GM23338 (cell line): Measurements from ENCODE around the gene CLEC12A. TPM values are rescaled to one million over a fixed set of nuclear protein-coding genes. Genes with fewer than 3 reads are reported as not detected.
A peak's percentile ranks its signal among the peaks of the same experiment; 100 is the strongest.

Experiments
- ATAC-seq: fragments of 200-7000 bp; cut with Tn5 transposase; 3 replicates; pipeline ENCODE4 v1.9.1; 2020
- DNase-seq: peaks from one replicate; pipeline ENCODE4 v3.0.0-alpha.2; 2015; ENCODE audit warnings: low spot score
- H2AFZ ChIP-seq: fragments of 200-600 bp; sonication (generic); 2 replicates; pipeline ENCODE4 v1.8.0; 2016; ENCODE audit warnings: antibody characterized with exemption, mild to moderate bottlenecking, moderate library complexity
- H3F3A ChIP-seq: fragments of 200-600 bp; sonication (generic); replicated peaks from 2 replicates; pipeline ENCODE4 v1.8.0; 2017; ENCODE audit warnings: antibody characterized with exemption, mixed run types, low read depth
- H3K27ac ChIP-seq: fragments of 200-600 bp; sonication (generic); 2 replicates; pipeline ENCODE4 v1.6.1; 2016; ENCODE audit warnings: low read depth
- H3K27me3 ChIP-seq: fragments of 200-600 bp; sonication (generic); 2 replicates; pipeline ENCODE4 v1.8.0; 2016; ENCODE audit warnings: mild to moderate bottlenecking, mixed run types, moderate library complexity; ENCODE audit not compliant: insufficient read depth
- H3K36me3 ChIP-seq: fragments of 200-600 bp; sonication (generic); 2 replicates; pipeline ENCODE4 v1.8.0; 2016; ENCODE audit warnings: mild to moderate bottlenecking; ENCODE audit not compliant: insufficient read depth
- H3K4me1 ChIP-seq: fragments of 200-600 bp; sonication (generic); 2 replicates; pipeline ENCODE4 v1.8.0; 2016; ENCODE audit warnings: mild to moderate bottlenecking, moderate library complexity; ENCODE audit not compliant: insufficient read depth
- H3K4me2 ChIP-seq: fragments of 200-600 bp; sonication (generic); 2 replicates; pipeline ENCODE4 v1.7.1; 2017; ENCODE audit warnings: mixed run types
- H3K4me3 ChIP-seq: fragments of 200-600 bp; sonication (generic); 2 replicates; pipeline ENCODE4 v1.6.1; 2016; ENCODE audit warnings: mixed run types
- H3K79me2 ChIP-seq: fragments of 200-600 bp; sonication (generic); replicated peaks from 2 replicates; pipeline ENCODE4 v1.8.0; 2017; ENCODE audit warnings: mild to moderate bottlenecking; ENCODE audit not compliant: insufficient read depth
- H3K9me2 ChIP-seq: fragments of 200-600 bp; sonication (generic); 2 replicates; pipeline ENCODE4 v1.8.0; 2017; ENCODE audit not compliant: insufficient read depth
- H4K20me1 ChIP-seq: fragments of 200-600 bp; sonication (generic); replicated peaks from 2 replicates; pipeline ENCODE4 v1.8.0; 2017; ENCODE audit warnings: mild to moderate bottlenecking; ENCODE audit not compliant: insufficient read depth
- H3K27ac Mint-ChIP-seq: 2 replicates; pipeline ENCODE4 v1.8.0; 2020; ENCODE audit warnings: inconsistent platforms, mild to moderate bottlenecking, moderate library complexity, mixed read lengths
- H3K27me3 Mint-ChIP-seq: 3 replicates; pipeline ENCODE4 v1.8.0; 2022; ENCODE audit warnings: low read depth, mild to moderate bottlenecking, moderate library complexity, mixed read lengths, inconsistent platforms; ENCODE audit not compliant: insufficient read depth, poor library complexity
- H3K36me3 Mint-ChIP-seq: 3 replicates; pipeline ENCODE4 v1.8.0; 2021; ENCODE audit warnings: low read depth, mild to moderate bottlenecking, inconsistent platforms, moderate library complexity, mixed read lengths
- H3K4me1 Mint-ChIP-seq: 3 replicates; pipeline ENCODE4 v1.8.0; 2020; ENCODE audit warnings: mild to moderate bottlenecking, inconsistent platforms, mixed read lengths
- H3K4me3 Mint-ChIP-seq: 3 replicates; pipeline ENCODE4 v1.8.0; 2021; ENCODE audit warnings: moderate library complexity, mild to moderate bottlenecking, inconsistent platforms, mixed read lengths
- H3K9me3 Mint-ChIP-seq: 3 replicates; pipeline ENCODE4 v1.8.0; 2020; ENCODE audit warnings: moderate library complexity, mild to moderate bottlenecking, inconsistent platforms, mixed read lengths
- CREB1 ChIP-seq: fragments of 250-450 bp; sonication (Bioruptor Pico); IDR thresholded peaks from 2 replicates; pipeline ENCODE4 v1.5.0; 2020; ENCODE audit warnings: low read depth, mild to moderate bottlenecking, moderate library complexity
- CTCF ChIP-seq, 2 experiments: fragments of 200-600 bp in 1 of 2; sonication (generic) in 1 of 2; conservative IDR thresholded peaks; 2 replicates each; pipeline versions ENCODE4 v1.5.1 to v1.6.1; 2016 to 2017; ENCODE audit warnings: antibody characterized with exemption in 2 of 2, low read depth in 2 of 2, mild to moderate bottlenecking in 2 of 2, moderate library complexity in 1 of 2
- ETS1 ChIP-seq: IDR thresholded peaks from 2 replicates; pipeline ENCODE4 v1.6.1; 2016; ENCODE audit warnings: antibody characterized with exemption
- EZH2 ChIP-seq: fragments of 200-600 bp; sonication (generic); IDR thresholded peaks from one replicate; pipeline ENCODE4 v1.8.0; 2017; ENCODE audit warnings: antibody characterized with exemption, mild to moderate bottlenecking, low read depth; ENCODE audit not compliant: unreplicated experiment
- EZH2phosphoT487 ChIP-seq: fragments of 200-600 bp; sonication (generic); IDR thresholded peaks from one replicate; pipeline ENCODE4 v1.8.1; 2018; ENCODE audit warnings: antibody characterized with exemption; ENCODE audit not compliant: unreplicated experiment
- JUNB ChIP-seq: IDR thresholded peaks from one replicate; pipeline ENCODE4 v1.6.1; 2016; ENCODE audit warnings: antibody characterized with exemption; ENCODE audit not compliant: unreplicated experiment
- NANOG ChIP-seq: IDR thresholded peaks from 2 replicates; pipeline ENCODE4 v1.6.1; 2016; ENCODE audit warnings: antibody characterized with exemption, borderline replicate concordance
- POLR2AphosphoS5 ChIP-seq: IDR thresholded peaks from 2 replicates; pipeline ENCODE4 v1.6.1; 2016; ENCODE audit warnings: antibody characterized with exemption, low read depth
- REST ChIP-seq: IDR thresholded peaks from one replicate; pipeline ENCODE4 v1.6.1; 2018; ENCODE audit warnings: antibody characterized with exemption; ENCODE audit not compliant: unreplicated experiment
- STAT1 ChIP-seq: IDR thresholded peaks from one replicate; pipeline ENCODE4 v1.6.1; 2016; ENCODE audit warnings: antibody characterized with exemption; ENCODE audit not compliant: unreplicated experiment
- ZNF114 ChIP-seq: fragments of 250-450 bp; sonication (Bioruptor Pico); IDR thresholded peaks from 2 replicates; pipeline ENCODE4 v1.5.0; 2020; ENCODE audit warnings: mild to moderate bottlenecking, moderate library complexity
- ZNF331 ChIP-seq: fragments of 250-450 bp; sonication (Bioruptor Pico); IDR thresholded peaks from 2 replicates; pipeline ENCODE4 v1.5.0; 2020; ENCODE audit warnings: low read depth, mild to moderate bottlenecking, moderate library complexity
- ZNF462 ChIP-seq: fragments of 250-450 bp; sonication (Bioruptor Pico); IDR thresholded peaks from 2 replicates; pipeline ENCODE4 v1.5.0; 2020; ENCODE audit warnings: mild to moderate bottlenecking, moderate library complexity
- polyA plus RNA-seq: library from polyadenylated mRNA; unstranded; fragments of >200 nt; fragmentation: Nextera tagmentation; extraction: Ambion mirVana; gene quantifications from 2 replicates; pipeline ENCODE4 v1.2.1, GENCODE V29; 2016
- total RNA-seq: library from RNA; depleted of rRNA; stranded (reverse); fragments of >200 nt; shearing (Covaris generic); gene quantifications from 2 replicates; pipeline ENCODE4 v1.2.3, GENCODE V29; 2014

The CLEC12A gene
- total and polyA plus RNA-seq, 2 experiments from 2014 or later: not detected

GRCh38 chr12:9943240-9943639 is 28.0 kb upstream of the CLEC12A start:
- Histone ChIP-seq H4K20me1 (no peaks in the 10 kb centered on the region), H3F3A (no peaks in the 10 kb centered on the region), H3K4me1 (no peaks in the 10 kb centered on the region), H3K27me3 (no peaks in the 10 kb centered on the region), H3K4me3 (no peak overlapping the region), H3K27ac (no peak overlapping the region), H3K4me2 (no peak overlapping the region), H3K9me2 (no peaks in the 10 kb centered on the region), H2AFZ (peak overlapping the region; percentile 74), H3K36me3 (no peaks in the 10 kb centered on the region), H3K79me2 (no peaks in the 10 kb centered on the region)
- no peak overlapping the region for H3K4me3 Mint-ChIP-seq
- TF ChIP-seq STAT1 (no peak), ZNF331 (CRISPR knock-in tag) (no peak), ETS1 (no peak), EZH2phosphoT487 (no peak), REST (no peak), ZNF114 (CRISPR knock-in tag) (no peak), ZNF462 (CRISPR knock-in tag) (no peak), CTCF (conservative IDR thresholded peaks at IDR 0.05; ENCODE audit: low read depth in 2 of 2) (no peak), NANOG (no peak), CREB1 (CRISPR knock-in tag) (no peak), POLR2AphosphoS5 (no peak), EZH2 (no peak), JUNB (no peak)
- H3K4me1 Mint-ChIP-seq: no peaks in the 10 kb centered on the region
- no peak overlapping the region; the same call in 1 of the 2 replicates for H3K27ac Mint-ChIP-seq
- H3K27me3 Mint-ChIP-seq: peaks cover 3% of the 10 kb centered on the region
- no peaks in the 10 kb centered on the region for H3K36me3 Mint-ChIP-seq
- DNase-seq: peak; percentile 2
- 0 out of 3 replicates have a peak, but pooled peaks cover 4% of the 10 kb centered on the region for H3K9me3 Mint-ChIP-seq
- no peak; the same call in 2 of the 3 replicates for ATAC-seq
